ENCODE measurements around the gene SRGAP1. TPM values are rescaled to one million over a fixed set of nuclear protein-coding genes. Genes with fewer than 3 reads are reported as not detected.

SRGAP1 gene
- polyA plus RNA-seq, 1 donor from 2014 or later = 4.8 TPM

DNA sequence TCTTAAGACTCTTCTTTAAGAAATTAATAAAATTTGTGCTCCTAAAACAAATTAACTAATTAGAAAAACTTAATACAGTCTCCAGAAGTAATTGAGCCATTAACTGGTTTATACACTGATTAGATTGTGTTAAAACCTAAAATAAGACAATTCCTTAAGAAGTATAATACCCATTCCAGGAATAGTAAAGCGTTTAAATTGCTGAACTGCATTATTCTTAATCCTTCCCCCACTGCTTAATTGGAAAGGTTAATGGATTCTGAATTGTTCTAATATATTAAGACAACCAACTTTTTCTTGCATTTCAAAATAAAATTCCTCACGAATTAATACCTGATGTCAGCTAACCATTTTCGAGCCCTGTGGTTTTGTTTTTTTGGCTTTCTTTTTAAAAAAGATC lies 249.2 kb downstream of the SRGAP1 start:
- H3K27me3 ChIP-seq (ENCODE audit: insufficient read depth, low read depth, low read length) = no peaks in the 10 kb centered on the region
- H2AFZ ChIP-seq (ENCODE audit: low read depth, low read length) = no peak overlapping the region
- H3K9me3 ChIP-seq (ENCODE audit: low read length) = no peaks in the 10 kb centered on the region
- H3K36me3 ChIP-seq (ENCODE audit: insufficient read depth, low read length) = peaks cover 10% of the 10 kb centered on the region
- H3F3A ChIP-seq (ENCODE audit: insufficient read depth, low read length, poor library complexity, severe bottlenecking) = no peaks in the 10 kb centered on the region
- H3K9ac ChIP-seq (ENCODE audit: low read length) = no peak overlapping the region
- no peak overlapping the region for H3K4me3 ChIP-seq (ENCODE audit: low read length)
- no peaks in the 10 kb centered on the region for H4K20me1 ChIP-seq (ENCODE audit: insufficient read depth)
- TF ChIP-seq TAF1 (IDR thresholded peaks at IDR 0.05; ENCODE audit: low read depth) = no peak
- no peak for TF ChIP-seq RAD21 (conservative IDR thresholded peaks at IDR 0.05)
- TF ChIP-seq EZH2 (IDR thresholded peaks at IDR 0.05; ENCODE audit: borderline replicate concordance, insufficient read depth, low read length, poor library complexity, severe bottlenecking) = no peak
- TF ChIP-seq EP300 (conservative IDR thresholded peaks at IDR 0.05; ENCODE audit: poor library complexity, severe bottlenecking) = no peak
- no peak for TF ChIP-seq MXI1 (conservative IDR thresholded peaks at IDR 0.05; ENCODE audit: poor library complexity, severe bottlenecking)
- TF ChIP-seq, protein P1, sequence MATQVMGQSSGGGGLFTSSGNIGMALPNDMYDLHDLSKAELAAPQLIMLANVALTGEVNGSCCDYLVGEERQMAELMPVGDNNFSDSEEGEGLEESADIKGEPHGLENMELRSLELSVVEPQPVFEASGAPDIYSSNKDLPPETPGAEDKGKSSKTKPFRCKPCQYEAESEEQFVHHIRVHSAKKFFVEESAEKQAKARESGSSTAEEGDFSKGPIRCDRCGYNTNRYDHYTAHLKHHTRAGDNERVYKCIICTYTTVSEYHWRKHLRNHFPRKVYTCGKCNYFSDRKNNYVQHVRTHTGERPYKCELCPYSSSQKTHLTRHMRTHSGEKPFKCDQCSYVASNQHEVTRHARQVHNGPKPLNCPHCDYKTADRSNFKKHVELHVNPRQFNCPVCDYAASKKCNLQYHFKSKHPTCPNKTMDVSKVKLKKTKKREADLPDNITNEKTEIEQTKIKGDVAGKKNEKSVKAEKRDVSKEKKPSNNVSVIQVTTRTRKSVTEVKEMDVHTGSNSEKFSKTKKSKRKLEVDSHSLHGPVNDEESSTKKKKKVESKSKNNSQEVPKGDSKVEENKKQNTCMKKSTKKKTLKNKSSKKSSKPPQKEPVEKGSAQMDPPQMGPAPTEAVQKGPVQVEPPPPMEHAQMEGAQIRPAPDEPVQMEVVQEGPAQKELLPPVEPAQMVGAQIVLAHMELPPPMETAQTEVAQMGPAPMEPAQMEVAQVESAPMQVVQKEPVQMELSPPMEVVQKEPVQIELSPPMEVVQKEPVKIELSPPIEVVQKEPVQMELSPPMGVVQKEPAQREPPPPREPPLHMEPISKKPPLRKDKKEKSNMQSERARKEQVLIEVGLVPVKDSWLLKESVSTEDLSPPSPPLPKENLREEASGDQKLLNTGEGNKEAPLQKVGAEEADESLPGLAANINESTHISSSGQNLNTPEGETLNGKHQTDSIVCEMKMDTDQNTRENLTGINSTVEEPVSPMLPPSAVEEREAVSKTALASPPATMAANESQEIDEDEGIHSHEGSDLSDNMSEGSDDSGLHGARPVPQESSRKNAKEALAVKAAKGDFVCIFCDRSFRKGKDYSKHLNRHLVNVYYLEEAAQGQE (IDR thresholded peaks at IDR 0.05; ENCODE audit: borderline replicate concordance) = no peak
- H3K4me2 ChIP-seq (ENCODE audit: low read length) = no peak overlapping the region
- H3K79me2 ChIP-seq (replicated peaks; ENCODE audit: insufficient read depth, low read length) = no peaks in the 10 kb centered on the region
- no peak overlapping the region for H3K27ac ChIP-seq (ENCODE audit: low read length)
- no peaks in the 10 kb centered on the region for H3K9me2 ChIP-seq (ENCODE audit: insufficient read depth, low read length)

DNA sequence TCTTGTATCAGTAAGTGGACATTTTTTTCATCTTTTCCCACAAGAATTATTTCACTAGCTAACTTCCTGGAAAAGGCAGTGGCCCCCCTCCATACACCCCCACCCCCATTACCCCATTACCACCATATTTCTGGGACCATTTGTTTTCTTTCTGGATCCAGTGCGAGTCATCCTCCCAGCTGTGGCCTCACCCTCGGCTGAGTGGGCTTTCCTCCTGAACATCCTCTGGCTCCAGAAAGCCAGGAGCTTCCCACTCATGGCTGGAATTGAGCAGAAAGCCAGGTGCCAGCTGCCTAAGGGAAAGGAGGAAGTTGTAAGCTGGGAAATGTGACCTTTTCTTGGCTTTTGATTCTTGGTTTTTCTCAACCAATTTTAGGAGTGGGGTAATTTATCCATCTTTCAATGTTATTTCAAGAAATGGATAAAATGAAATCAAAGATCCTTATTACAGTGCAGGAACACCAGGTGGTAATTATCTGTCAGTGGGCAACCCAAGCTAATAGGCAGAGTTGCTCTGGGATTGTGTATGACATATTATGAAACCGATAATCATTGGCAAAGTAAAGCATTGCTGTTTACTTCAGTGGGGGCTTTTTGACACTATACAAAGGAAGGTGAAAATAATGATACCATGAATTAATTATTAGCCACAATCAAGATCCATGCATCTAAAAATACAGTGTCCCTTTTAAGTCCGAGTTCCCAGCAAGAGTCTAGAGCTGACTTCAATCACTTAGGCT lies 253.0 kb downstream of the SRGAP1 start:
- H3K9me2 ChIP-seq (ENCODE audit: insufficient read depth, low read length) = no peaks in the 10 kb centered on the region
- no peak overlapping the region for H3K4me2 ChIP-seq (ENCODE audit: low read length)
- no peak overlapping the region for H3K9ac ChIP-seq (ENCODE audit: low read length)
- no peaks in the 10 kb centered on the region for H3K9me3 ChIP-seq (ENCODE audit: low read length)
- peaks cover 19% of the 10 kb centered on the region for H3K36me3 ChIP-seq (ENCODE audit: insufficient read depth, low read length)
- no peaks in the 10 kb centered on the region for H3K27me3 ChIP-seq (ENCODE audit: insufficient read depth, low read depth, low read length)
- H3F3A ChIP-seq (ENCODE audit: insufficient read depth, low read length, poor library complexity, severe bottlenecking) = no peaks in the 10 kb centered on the region
- no peak overlapping the region for H3K4me3 ChIP-seq (ENCODE audit: low read length)
- H3K27ac ChIP-seq (ENCODE audit: low read length) = no peak overlapping the region
- no peak for TF ChIP-seq SMC3 (conservative IDR thresholded peaks at IDR 0.05; ENCODE audit: poor library complexity)
- TF ChIP-seq POLR2AphosphoS5 (IDR thresholded peaks at IDR 0.05) = no peak
- no peak for TF ChIP-seq TAF1 (IDR thresholded peaks at IDR 0.05; ENCODE audit: low read depth)
- no peaks in the 10 kb centered on the region for H3K79me2 ChIP-seq (replicated peaks; ENCODE audit: insufficient read depth, low read length)
- H4K20me1 ChIP-seq (ENCODE audit: insufficient read depth) = no peaks in the 10 kb centered on the region
- no peak overlapping the region for H2AFZ ChIP-seq (ENCODE audit: low read depth, low read length)

DNA sequence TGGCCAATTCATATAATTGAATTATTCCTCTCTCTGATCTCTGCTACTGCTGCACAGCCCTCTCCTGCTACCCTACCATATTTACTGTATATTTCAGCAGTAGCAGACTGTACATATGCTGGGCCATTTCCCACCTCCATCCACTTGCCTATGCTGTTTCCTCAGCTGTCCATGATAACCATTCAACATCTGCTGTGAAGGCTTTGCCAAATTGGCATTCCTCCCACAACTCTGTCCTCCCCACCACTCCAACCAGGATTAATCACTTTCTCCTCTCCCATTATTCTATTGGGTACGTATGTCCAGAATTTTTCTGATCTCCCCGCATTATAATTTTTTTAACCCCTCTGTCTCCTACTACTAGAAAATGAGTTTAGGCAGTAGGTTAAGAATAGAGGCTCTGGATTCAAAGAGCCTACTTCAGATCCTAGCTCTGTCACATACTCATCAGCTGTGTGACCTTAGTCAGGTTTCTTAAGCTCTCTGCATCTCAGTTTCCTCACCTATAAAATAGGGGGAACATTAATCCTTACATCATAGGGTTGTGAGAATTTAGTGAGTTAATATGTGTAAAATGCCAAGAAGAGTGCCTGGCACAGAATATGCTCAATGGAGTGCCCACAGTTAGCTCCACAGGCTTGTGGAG lies 254.3 kb downstream of the SRGAP1 start:
- Histone ChIP-seq H3K9me3 (ENCODE audit: low read length) (no peaks in the 10 kb centered on the region), H3K79me2 (replicated peaks; ENCODE audit: insufficient read depth, low read length) (no peaks in the 10 kb centered on the region), H3K9me2 (ENCODE audit: insufficient read depth, low read length) (no peaks in the 10 kb centered on the region), H3K27me3 (ENCODE audit: insufficient read depth, low read depth, low read length) (no peaks in the 10 kb centered on the region), H3F3A (ENCODE audit: insufficient read depth, low read length, poor library complexity, severe bottlenecking) (no peaks in the 10 kb centered on the region), H2AFZ (ENCODE audit: low read depth, low read length) (no peak overlapping the region), H3K4me3 (ENCODE audit: low read length) (no peak overlapping the region), H3K9ac (ENCODE audit: low read length) (no peak overlapping the region), H3K4me2 (ENCODE audit: low read length) (no peak overlapping the region), H4K20me1 (ENCODE audit: insufficient read depth) (no peaks in the 10 kb centered on the region), H3K36me3 (ENCODE audit: insufficient read depth, low read length) (peaks cover 19% of the 10 kb centered on the region), H3K27ac (ENCODE audit: low read length) (no peak overlapping the region)
- TF ChIP-seq EP300 (conservative IDR thresholded peaks at IDR 0.05; ENCODE audit: poor library complexity, severe bottlenecking) = no peak
- TF ChIP-seq, protein P1 (IDR thresholded peaks at IDR 0.05; ENCODE audit: borderline replicate concordance) = no peak
- no peak for TF ChIP-seq RAD21 (conservative IDR thresholded peaks at IDR 0.05)
- TF ChIP-seq POLR2AphosphoS5 (IDR thresholded peaks at IDR 0.05) = no peak
- no peak for TF ChIP-seq SMC3 (conservative IDR thresholded peaks at IDR 0.05; ENCODE audit: poor library complexity)
- no peak for TF ChIP-seq TAF1 (IDR thresholded peaks at IDR 0.05; ENCODE audit: low read depth)
- TF ChIP-seq, protein P2, sequence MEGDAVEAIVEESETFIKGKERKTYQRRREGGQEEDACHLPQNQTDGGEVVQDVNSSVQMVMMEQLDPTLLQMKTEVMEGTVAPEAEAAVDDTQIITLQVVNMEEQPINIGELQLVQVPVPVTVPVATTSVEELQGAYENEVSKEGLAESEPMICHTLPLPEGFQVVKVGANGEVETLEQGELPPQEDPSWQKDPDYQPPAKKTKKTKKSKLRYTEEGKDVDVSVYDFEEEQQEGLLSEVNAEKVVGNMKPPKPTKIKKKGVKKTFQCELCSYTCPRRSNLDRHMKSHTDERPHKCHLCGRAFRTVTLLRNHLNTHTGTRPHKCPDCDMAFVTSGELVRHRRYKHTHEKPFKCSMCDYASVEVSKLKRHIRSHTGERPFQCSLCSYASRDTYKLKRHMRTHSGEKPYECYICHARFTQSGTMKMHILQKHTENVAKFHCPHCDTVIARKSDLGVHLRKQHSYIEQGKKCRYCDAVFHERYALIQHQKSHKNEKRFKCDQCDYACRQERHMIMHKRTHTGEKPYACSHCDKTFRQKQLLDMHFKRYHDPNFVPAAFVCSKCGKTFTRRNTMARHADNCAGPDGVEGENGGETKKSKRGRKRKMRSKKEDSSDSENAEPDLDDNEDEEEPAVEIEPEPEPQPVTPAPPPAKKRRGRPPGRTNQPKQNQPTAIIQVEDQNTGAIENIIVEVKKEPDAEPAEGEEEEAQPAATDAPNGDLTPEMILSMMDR (IDR thresholded peaks at IDR 0.05; ENCODE audit: poor library complexity, severe bottlenecking) = no peak
- no peak for TF ChIP-seq EZH2 (IDR thresholded peaks at IDR 0.05; ENCODE audit: borderline replicate concordance, insufficient read depth, low read length, poor library complexity, severe bottlenecking)
- no peak for TF ChIP-seq MXI1 (conservative IDR thresholded peaks at IDR 0.05; ENCODE audit: poor library complexity, severe bottlenecking)

Data from neural cell (in vitro differentiated cells).